ENCODE data around the gene CBLB. TPM values are rescaled to one million over a fixed set of nuclear protein-coding genes. Genes with fewer than 3 reads are reported as not detected.

The CBLB gene
- total RNA-seq, 5 donors from 2014 or later (not counting 1 experiment from before 2014, with no cell fraction given): 81.3 to 120 (median 99.6) TPM

DNA sequence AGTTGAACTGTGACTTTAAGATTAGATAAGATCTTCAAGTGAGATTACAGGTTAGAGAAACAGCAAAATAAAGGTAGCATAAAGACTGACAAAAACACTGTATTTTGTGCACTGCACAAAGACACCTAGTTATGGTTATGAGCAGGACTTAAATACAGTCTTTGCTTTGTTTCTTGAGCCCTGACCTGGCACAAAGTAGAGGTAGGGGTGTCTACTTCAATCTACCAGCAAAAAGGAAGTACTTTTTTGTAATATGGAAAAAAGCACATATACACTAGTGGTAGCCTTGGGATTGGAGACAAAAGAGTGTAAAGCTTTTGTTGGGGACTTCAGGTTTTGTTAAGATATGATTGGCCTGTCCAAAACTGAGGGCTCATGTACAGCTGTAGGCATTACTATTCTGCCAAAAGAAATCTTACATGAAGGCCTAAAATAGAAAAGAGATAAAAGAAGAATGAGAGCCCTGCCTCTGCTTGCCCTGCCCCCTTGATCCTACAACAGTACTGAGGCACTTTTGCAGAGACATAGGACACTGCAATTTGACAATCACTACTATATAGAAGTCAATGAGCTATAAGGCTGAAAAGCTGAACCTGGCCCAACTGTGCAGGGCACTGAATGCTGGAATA lies 194.3 kb downstream of the CBLB start:
- peaks cover 42% of the 10 kb centered on the region for H3K36me3 Mint-ChIP-seq
- no peak overlapping the region for H3K27ac ChIP-seq (ENCODE audit: low read length)
- CTCF ChIA-PET: interaction anchor here in 1 of 2 donors (0.6 kb wide), 1 partner anchor 207 kb away, joined by 3 read pairs; no protein-coding TSS in a partner anchor

DNA sequence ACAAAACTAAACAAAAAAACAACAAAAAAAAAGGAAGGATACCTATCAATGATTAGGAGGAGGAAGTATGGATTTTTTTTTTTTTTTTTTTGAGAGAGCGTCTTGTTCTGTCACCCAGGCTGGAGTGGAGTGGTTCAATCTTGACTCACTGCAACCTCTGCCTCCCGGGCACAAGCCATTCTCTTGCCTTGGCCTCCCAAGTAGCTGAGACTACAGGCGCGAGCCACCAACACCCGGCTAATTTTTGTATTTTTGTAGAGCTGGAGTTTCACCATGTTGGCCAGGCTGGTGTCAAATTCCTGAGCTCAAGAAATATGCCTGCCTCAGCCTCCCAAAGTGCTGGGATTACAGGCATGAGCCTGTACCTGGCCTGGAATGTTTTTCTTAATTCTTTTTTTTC lies 195.8 kb downstream of the CBLB start:
- Mint-ChIP-seq H3K36me3 (peaks cover 47% of the 10 kb centered on the region), H3K27me3 (no peaks in the 10 kb centered on the region), H3K4me3 (no peak overlapping the region), H3K9me3 (no peaks in the 10 kb centered on the region), H3K4me1 (peaks cover 6 to 14% (median 6%) of the 10 kb centered on the region in 3 donors), H3K27ac (no peak overlapping the region)
- H3K9me3 ChIP-seq: no peaks in the 10 kb centered on the region
- POLR2A ChIA-PET: no interaction called here
- no peak overlapping the region for H3K4me3 ChIP-seq (ENCODE audit: control insufficient read depth in 1 of 2, extremely low read depth in 1 of 2, low read length in 1 of 2)
- peaks cover 0 to 66% of the 10 kb centered on the region in 2 donors for H3K36me3 ChIP-seq (ENCODE audit: control insufficient read depth in 2 of 2, extremely low read depth in 1 of 2, insufficient read depth in 1 of 2, low read length in 1 of 2)
- no peak overlapping the region for H3K27ac ChIP-seq (ENCODE audit: low read length)
- no peak for ATAC-seq (replicated peaks in 1 of 4)
- WGBS (ENCODE audit: insufficient coverage): 100% methylated on average over 3 of the region's 5 CpGs
- no peaks in the 10 kb centered on the region for H3K27me3 ChIP-seq (replicated peaks in 1 of 2; ENCODE audit: control insufficient read depth in 2 of 2, extremely low read depth in 1 of 2, insufficient read depth in 2 of 2, low read length in 1 of 2)
- H3K4me1 ChIP-seq (ENCODE audit: control insufficient read depth in 1 of 2, extremely low read depth in 1 of 2, insufficient read depth in 2 of 2, low read length in 2 of 2): no peaks in the 10 kb centered on the region
- no peak for DNase-seq
- CTCF ChIA-PET: interaction anchor here in 1 of 2 donors (0.7 kb wide), 1 partner anchor 98 kb away, joined by 5 read pairs; no protein-coding TSS in a partner anchor

More for the DNA sequence above, 194.3 kb downstream of the CBLB start:
- Mint-ChIP-seq H3K4me1 (peaks cover 6 to 14% (median 6%) of the 10 kb centered on the region in 3 donors), H3K27ac (peak overlapping the region in 1 of 2 donors; percentile 8), H3K27me3 (no peaks in the 10 kb centered on the region), H3K9me3 (no peaks in the 10 kb centered on the region), H3K4me3 (no peak overlapping the region)
- Histone ChIP-seq H3K4me3 (ENCODE audit: control insufficient read depth in 1 of 2, extremely low read depth in 1 of 2, low read length in 1 of 2) (no peak overlapping the region), H3K27me3 (replicated peaks in 1 of 2; ENCODE audit: control insufficient read depth in 2 of 2, extremely low read depth in 1 of 2, insufficient read depth in 2 of 2, low read length in 1 of 2) (no peaks in the 10 kb centered on the region), H3K36me3 (ENCODE audit: control insufficient read depth in 2 of 2, extremely low read depth in 1 of 2, insufficient read depth in 1 of 2, low read length in 1 of 2) (peaks cover 0 to 60% of the 10 kb centered on the region in 2 donors), H3K9me3 (no peaks in the 10 kb centered on the region), H3K4me1 (ENCODE audit: control insufficient read depth in 1 of 2, extremely low read depth in 1 of 2, insufficient read depth in 2 of 2, low read length in 2 of 2) (no peaks in the 10 kb centered on the region)
- POLR2A ChIA-PET: no interaction called here
- DNase-seq (no peak), ATAC-seq (replicated peaks in 1 of 4) (no peak)

DNA sequence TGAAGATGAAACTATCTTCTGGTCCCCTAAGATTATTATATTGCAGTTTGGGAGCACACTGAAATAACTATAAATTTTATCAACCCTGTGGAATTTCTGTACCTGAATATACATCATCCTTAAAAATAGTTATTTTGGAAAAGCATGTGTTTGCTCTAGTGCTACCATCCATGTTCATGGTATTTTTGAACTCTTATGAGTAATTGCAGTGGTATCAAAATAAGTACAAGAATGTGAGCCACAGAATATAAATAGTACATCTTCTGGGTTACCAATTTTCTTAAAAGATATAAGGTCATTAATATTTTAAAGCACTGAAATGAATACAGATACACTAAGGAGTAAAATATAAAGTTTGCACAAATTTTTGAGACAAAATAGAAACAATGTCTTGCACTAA lies 206.5 kb downstream of the CBLB start:
- no peak overlapping the region for H3K27ac Mint-ChIP-seq
- peaks cover 52% of the 10 kb centered on the region for H3K36me3 Mint-ChIP-seq
- CTCF ChIA-PET: no interaction called here

DNA sequence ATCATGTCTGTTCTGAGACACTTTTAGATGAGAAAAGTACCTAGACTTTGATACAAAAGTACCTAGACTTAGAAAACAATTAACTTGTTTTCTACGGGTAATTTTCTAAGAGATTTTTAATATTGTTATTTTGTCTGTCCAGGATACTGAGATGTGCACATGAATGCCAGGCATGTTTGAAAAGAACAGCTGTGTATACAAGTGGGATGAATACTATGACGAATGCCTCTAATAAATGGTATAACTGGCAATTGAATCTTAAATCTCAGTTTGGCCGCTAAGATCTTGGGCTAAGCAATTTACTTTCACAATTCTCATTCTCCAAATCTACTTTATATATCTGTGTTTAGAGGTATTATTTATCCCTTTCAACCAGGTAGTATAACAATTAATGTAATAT lies 207.4 kb downstream of the CBLB start:
- Mint-ChIP-seq H3K27me3 (no peaks in the 10 kb centered on the region), H3K4me3 (no peak overlapping the region), H3K4me1 (no peaks in the 10 kb centered on the region), H3K9me3 (no peaks in the 10 kb centered on the region), H3K27ac (no peak overlapping the region), H3K36me3 (peaks cover 52% of the 10 kb centered on the region)
- H3K9me3 ChIP-seq: no peaks in the 10 kb centered on the region
- 100% methylated on average over 1 of the region's 3 CpGs for WGBS (ENCODE audit: insufficient coverage)
- no peaks in the 10 kb centered on the region for H3K27me3 ChIP-seq (replicated peaks in 1 of 2; ENCODE audit: control insufficient read depth in 2 of 2, extremely low read depth in 1 of 2, insufficient read depth in 2 of 2, low read length in 1 of 2)
- no peak for ATAC-seq (replicated peaks in 1 of 4)
- ChIA-PET POLR2A (no interaction called here), CTCF (interaction anchor here in 1 of 2 donors (0.7 to 1.2 kb wide), 2 partner anchors 8 to 945 kb away, joined by 3 to 4 read pairs; no protein-coding TSS in a partner anchor)
- H3K27ac ChIP-seq (ENCODE audit: low read length): no peak overlapping the region
- H3K4me3 ChIP-seq (ENCODE audit: control insufficient read depth in 1 of 2, extremely low read depth in 1 of 2, low read length in 1 of 2): no peak overlapping the region
- H3K36me3 ChIP-seq (ENCODE audit: control insufficient read depth in 2 of 2, extremely low read depth in 1 of 2, insufficient read depth in 1 of 2, low read length in 1 of 2): peaks cover 0 to 35% of the 10 kb centered on the region in 2 donors
- no peak for DNase-seq
- H3K4me1 ChIP-seq (ENCODE audit: control insufficient read depth in 1 of 2, extremely low read depth in 1 of 2, insufficient read depth in 2 of 2, low read length in 2 of 2): no peaks in the 10 kb centered on the region

More for the DNA sequence above, 206.5 kb downstream of the CBLB start:
- Histone ChIP-seq H3K4me3 (ENCODE audit: control insufficient read depth in 1 of 2, extremely low read depth in 1 of 2, low read length in 1 of 2) (no peak overlapping the region), H3K36me3 (ENCODE audit: control insufficient read depth in 2 of 2, extremely low read depth in 1 of 2, insufficient read depth in 1 of 2, low read length in 1 of 2) (peaks cover 0 to 33% of the 10 kb centered on the region in 2 donors), H3K27me3 (replicated peaks in 1 of 2; ENCODE audit: control insufficient read depth in 2 of 2, extremely low read depth in 1 of 2, insufficient read depth in 2 of 2, low read length in 1 of 2) (no peaks in the 10 kb centered on the region), H3K27ac (ENCODE audit: low read length) (no peak overlapping the region), H3K4me1 (ENCODE audit: control insufficient read depth in 1 of 2, extremely low read depth in 1 of 2, insufficient read depth in 2 of 2, low read length in 2 of 2) (no peaks in the 10 kb centered on the region), H3K9me3 (no peaks in the 10 kb centered on the region)
- Mint-ChIP-seq H3K4me1 (no peaks in the 10 kb centered on the region), H3K4me3 (no peak overlapping the region), H3K9me3 (no peaks in the 10 kb centered on the region), H3K27me3 (no peaks in the 10 kb centered on the region)
- POLR2A ChIA-PET: no interaction called here
- DNase-seq (no peak), ATAC-seq (replicated peaks in 1 of 4) (no peak)

DNA sequence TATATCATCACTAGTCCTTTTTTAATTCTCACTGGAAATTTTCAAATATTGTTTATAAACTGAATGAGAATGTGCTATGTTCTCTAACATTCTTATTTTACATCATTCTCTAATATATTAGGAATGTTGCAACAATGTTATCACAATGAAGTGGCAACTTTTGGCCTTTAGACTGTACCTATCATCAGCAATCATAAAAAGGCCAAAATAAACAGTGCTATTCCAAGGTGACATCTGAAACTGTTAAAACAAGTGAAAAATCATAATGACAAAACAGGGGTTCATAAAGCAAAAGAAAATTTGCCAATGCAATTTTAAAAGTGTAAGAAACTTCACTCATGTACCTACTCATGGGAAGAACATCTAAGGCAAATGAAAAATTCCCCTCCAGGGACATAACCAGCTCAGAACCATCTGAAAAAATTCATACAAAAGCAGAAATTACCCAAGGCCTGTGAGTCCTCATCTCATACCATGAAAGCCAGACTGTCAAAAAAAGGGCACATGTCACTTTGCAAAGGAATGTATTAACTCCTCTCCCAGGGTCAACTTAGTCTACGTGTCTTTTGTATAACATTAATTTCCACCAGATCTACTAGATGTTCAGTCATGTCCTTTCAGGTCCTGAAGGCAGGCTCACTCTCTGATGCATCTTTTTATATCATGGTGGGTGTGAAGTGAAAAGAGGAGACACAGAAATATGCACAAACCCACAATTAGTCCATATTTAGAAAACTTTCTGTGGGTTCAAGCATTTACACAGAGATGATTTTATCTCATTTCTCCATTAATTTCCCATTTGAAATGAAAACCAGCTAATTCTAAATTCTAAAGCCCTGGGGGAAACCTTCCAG lies 211.9 kb downstream of the CBLB start:
- WGBS (ENCODE audit: insufficient coverage): no CpG with 5 or more reads among the region's 1 CpG
- Histone ChIP-seq H3K4me3 (ENCODE audit: control insufficient read depth in 1 of 2, extremely low read depth in 1 of 2, low read length in 1 of 2) (no peak overlapping the region), H3K4me1 (ENCODE audit: control insufficient read depth in 1 of 2, extremely low read depth in 1 of 2, insufficient read depth in 2 of 2, low read length in 2 of 2) (no peaks in the 10 kb centered on the region), H3K27me3 (replicated peaks in 1 of 2; ENCODE audit: control insufficient read depth in 2 of 2, extremely low read depth in 1 of 2, insufficient read depth in 2 of 2, low read length in 1 of 2) (no peaks in the 10 kb centered on the region), H3K27ac (ENCODE audit: low read length) (no peak overlapping the region), H3K9me3 (no peaks in the 10 kb centered on the region), H3K36me3 (ENCODE audit: control insufficient read depth in 2 of 2, extremely low read depth in 1 of 2, insufficient read depth in 1 of 2, low read length in 1 of 2) (peaks cover 0 to 27% of the 10 kb centered on the region in 2 donors)
- peak overlapping the region in 1 of 2 donors; percentile 19 for H3K27ac Mint-ChIP-seq
- DNase-seq (no peak), ATAC-seq (replicated peaks in 1 of 4) (no peak)
- H3K9me3 Mint-ChIP-seq: no peaks in the 10 kb centered on the region
- no peak overlapping the region for H3K4me3 Mint-ChIP-seq
- H3K27me3 Mint-ChIP-seq: no peaks in the 10 kb centered on the region
- peaks cover 40% of the 10 kb centered on the region for H3K36me3 Mint-ChIP-seq
- CTCF ChIA-PET: no interaction called here
- H3K4me1 Mint-ChIP-seq: no peaks in the 10 kb centered on the region
- POLR2A ChIA-PET: no interaction called here

DNA sequence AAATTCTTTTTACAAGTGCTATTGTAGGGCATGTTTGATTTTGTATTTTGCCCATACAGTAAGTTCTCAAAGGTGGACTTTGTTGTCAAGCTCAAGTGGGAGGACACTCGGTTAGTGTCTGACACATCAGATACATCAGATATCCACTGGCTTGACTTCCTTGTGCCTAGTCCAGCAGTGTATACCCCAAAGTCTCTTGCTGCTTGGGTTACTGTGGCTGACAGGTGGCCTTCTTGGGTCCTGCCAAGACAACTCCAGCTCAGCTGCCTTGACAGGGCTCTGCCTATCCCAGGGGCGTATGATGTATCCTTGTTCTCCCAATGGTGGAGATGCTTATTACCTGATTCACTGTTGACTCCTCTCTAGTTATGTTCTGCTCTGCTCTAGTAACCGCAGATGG lies 214.9 kb downstream of the CBLB start:
- Mint-ChIP-seq H3K4me1 (no peaks in the 10 kb centered on the region), H3K36me3 (peaks cover 23% of the 10 kb centered on the region), H3K27ac (no peak overlapping the region), H3K9me3 (no peaks in the 10 kb centered on the region), H3K27me3 (no peaks in the 10 kb centered on the region), H3K4me3 (no peak overlapping the region)
- CTCF ChIA-PET: no interaction called here
- Histone ChIP-seq H3K27ac (ENCODE audit: low read length) (no peak overlapping the region), H3K4me1 (ENCODE audit: control insufficient read depth in 1 of 2, extremely low read depth in 1 of 2, insufficient read depth in 2 of 2, low read length in 2 of 2) (no peaks in the 10 kb centered on the region), H3K36me3 (ENCODE audit: control insufficient read depth in 2 of 2, extremely low read depth in 1 of 2, insufficient read depth in 1 of 2, low read length in 1 of 2) (peaks cover 0 to 16% of the 10 kb centered on the region in 2 donors), H3K27me3 (replicated peaks in 1 of 2; ENCODE audit: control insufficient read depth in 2 of 2, extremely low read depth in 1 of 2, insufficient read depth in 2 of 2, low read length in 1 of 2) (no peaks in the 10 kb centered on the region), H3K9me3 (no peaks in the 10 kb centered on the region), H3K4me3 (ENCODE audit: control insufficient read depth in 1 of 2, extremely low read depth in 1 of 2, low read length in 1 of 2) (no peak overlapping the region)
- POLR2A ChIA-PET: interaction anchor here in 1 of 2 donors (0.7 kb wide), 1 partner anchor 87 kb away, joined by 4 read pairs; no protein-coding TSS in a partner anchor
- DNase-seq (no peak), ATAC-seq (replicated peaks in 1 of 4) (no peak)
- 100% methylated on average over 1 of the region's 3 CpGs for WGBS (ENCODE audit: insufficient coverage)
